H1 (cell line): ENCODE results near the gene NPR2. TPM values are rescaled to one million over a fixed set of nuclear protein-coding genes. Genes with fewer than 3 reads are reported as not detected.

Experiments
- GTF2F1 ChIP-seq: IDR thresholded peaks from 2 replicates; pipeline ENCODE4 v1.6.1; 2012; ENCODE audit warnings: low read depth, low read length, improper control_type of control experiment, borderline replicate concordance
- SP2 ChIP-seq: IDR thresholded peaks from 2 replicates; pipeline ENCODE4 v1.6.1; 2012; ENCODE audit warnings: mild to moderate bottlenecking, low read length, inconsistent platforms
- polyA plus RNA-seq, 7 experiments: library from polyadenylated mRNA; depleted of rRNA in 3 of 7; stranded (reverse) in 5 of 7; unstranded in 2 of 7; fragments of >200 nt in 5 of 7; fragments of 200-250 nt in 2 of 7; gene quantifications; 1 replicate in 5 of 7; 2 replicates in 1 of 7; 4 replicates in 1 of 7; pipeline versions ENCODE4 v1.2.1 to v1.2.3, GENCODE V29; 2011 to 2013; ENCODE audit warnings: missing spikeins in 2 of 7, mixed read lengths in 2 of 7
- total RNA-seq: library from RNA; stranded (reverse); fragmentation: NEBNext Ultra II Directional; extraction: Animal tissue kit (Norgen Biotek cat#: 25700); gene quantifications from 2 replicates; pipeline ENCODE4 v1.2.1, GENCODE V29; 2021

The NPR2 gene
- total and polyA plus RNA-seq, 2 of the 8 experiments (the other 6 are each of a cell fraction or from before 2014, with no cell fraction given): 11.0 to 17.0 TPM

DNA sequence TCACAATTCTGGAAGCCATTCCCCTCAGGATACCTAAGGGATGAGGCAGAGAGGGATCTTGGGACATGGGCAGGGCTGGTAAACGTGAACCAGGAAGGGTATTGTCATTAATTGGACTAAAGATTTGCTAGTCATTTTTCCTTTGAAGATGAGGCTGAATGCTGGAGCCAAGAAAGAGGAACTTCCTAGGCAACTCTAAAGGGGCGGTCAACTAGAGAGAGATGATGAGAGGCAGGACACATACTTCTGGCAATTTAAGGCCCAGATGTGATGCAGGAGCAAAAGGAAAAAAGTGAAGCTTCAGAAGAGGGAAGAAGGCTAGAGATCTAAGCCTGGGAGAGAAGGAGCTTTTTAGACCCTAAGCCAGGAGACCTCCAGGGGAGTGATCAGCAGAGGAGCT, 47.9 kb upstream of the NPR2 start (continued):
- TF ChIP-seq SP2: no peak
- no peak for TF ChIP-seq GTF2F1
- TF ChIP-seq, all 59 proteins: peak for 0
